HepG2 (cell line): ENCODE results near the gene LASP1. TPM values are rescaled to one million over a fixed set of nuclear protein-coding genes. Genes with fewer than 3 reads are reported as not detected.

Experiments used
- ATAC-seq: fragments of 200-7000 bp; cut with Tn5 transposase; 3 replicates; pipeline ENCODE4 v1.9.1; 2020; ENCODE audit warnings: mild to moderate bottlenecking, moderate library complexity
- BruUV-seq: library from RNA; stranded (reverse); fragments of 400-500 nt; replicated peaks from 2 replicates; lab custom pipeline; 2021; lab: Mats Ljungman, UMichigan
- CTCF ChIA-PET: fragments of 300-600 bp; formaldehyde crosslinking; extraction: SDS; loops from one replicate; lab custom pipeline; 2021; ENCODE audit warnings: low total read pairs, inconsistent platforms, low intra/inter-chr PET ratio; lab: Yijun Ruan, JAX
- POLR2A ChIA-PET: fragments of 350-600 bp; sonication (Branson Sonifier 250); formaldehyde crosslinking; loops from one replicate; lab custom pipeline; 2020; ENCODE audit warnings: antibody characterized with exemption, inconsistent platforms; lab: Yijun Ruan, JAX
- DNase-seq: peaks from one replicate; pipeline ENCODE4 v3.0.0-alpha.2; 2015; ENCODE audit warnings: low spot score
- FAIRE-seq: peaks from 3 replicates; lab custom pipeline; 2011; peaks lifted over from hg19 to GRCh38; lab: Jason Lieb, UNC
- H2AFZ ChIP-seq: one replicate; pipeline ENCODE4 v1.6.1; 2011; ENCODE audit warnings: low read length, inconsistent platforms
- H3K27ac ChIP-seq: fragments of 300-600 bp; 3 replicates; pipeline ENCODE4 v1.8.0; 2011; ENCODE audit warnings: mixed run types, mild to moderate bottlenecking, mixed read lengths, low read length, inconsistent platforms; ENCODE audit not compliant: insufficient read depth; ENCODE audit errors: extremely low read length
- H3K27me3 ChIP-seq, 2 experiments: fragments of 200-600 bp in 1 of 2; 2 replicates in 1 of 2; 3 replicates in 1 of 2; pipeline versions ENCODE4 v1.6.0 to v1.8.0; 2011; ENCODE audit warnings: low read length in 2 of 2, mild to moderate bottlenecking in 2 of 2, moderate library complexity in 2 of 2, inconsistent platforms in 1 of 2; ENCODE audit not compliant: insufficient read depth in 2 of 2, control insufficient read depth in 1 of 2
- H3K36me3 ChIP-seq, 2 experiments: fragments of 200-600 bp in 1 of 2; replicated peaks in 1 of 2; 2 replicates in 1 of 2; 3 replicates in 1 of 2; pipeline versions ENCODE4 v1.5.1 to v1.8.0; 2011; ENCODE audit warnings: low read length in 2 of 2, inconsistent platforms in 1 of 2; ENCODE audit not compliant: insufficient read depth in 2 of 2, control insufficient read depth in 1 of 2
- H3K4me1 ChIP-seq: 2 replicates; pipeline ENCODE4 v1.5.1; 2012; ENCODE audit warnings: low read length, inconsistent platforms; ENCODE audit not compliant: insufficient read depth
- H3K4me2 ChIP-seq: 2 replicates; pipeline ENCODE4 v1.6.0; 2011; ENCODE audit warnings: low read depth, low read length, inconsistent platforms
- H3K4me3 ChIP-seq, 3 experiments: fragments of 200-600 bp in 1 of 3; sonication (generic), shearing (Covaris generic) in 1 of 3; replicated peaks in 1 of 3; 2 replicates each; pipeline ENCODE4 v1.5.1; 2011 to 2016; ENCODE audit warnings: low read length in 3 of 3, inconsistent platforms in 2 of 3, low read depth in 2 of 3, mild to moderate bottlenecking in 2 of 3, control low read depth in 1 of 3, mixed read lengths in 1 of 3; ENCODE audit not compliant: insufficient read depth in 1 of 3
- H3K79me2 ChIP-seq: one replicate; pipeline ENCODE4 v1.6.1; 2011; ENCODE audit warnings: low read length, inconsistent platforms; ENCODE audit not compliant: insufficient read depth
- H3K9ac ChIP-seq: 2 replicates; pipeline ENCODE4 v1.6.0; 2011; ENCODE audit warnings: mild to moderate bottlenecking, low read depth, low read length, inconsistent platforms; ENCODE audit not compliant: insufficient read depth
- H3K9me3 ChIP-seq: 2 replicates; pipeline ENCODE4 v1.5.1; 2012; ENCODE audit warnings: mild to moderate bottlenecking, low read length
- H4K20me1 ChIP-seq: 2 replicates; pipeline ENCODE4 v1.6.0; 2011; ENCODE audit warnings: inconsistent platforms, mild to moderate bottlenecking, low read length, moderate library complexity; ENCODE audit not compliant: insufficient read depth
- ATF7 ChIP-seq, 2 experiments: fragments of 450-650 bp in 1 of 2; sonication (generic) in 1 of 2; formaldehyde crosslinking in 1 of 2; IDR thresholded peaks; 2 replicates each; pipeline versions ENCODE4 v1.4.0 to v1.6.1; 2016 to 2020; ENCODE audit warnings: antibody characterized with exemption in 1 of 2, mild to moderate bottlenecking in 1 of 2, missing genetic modification reagents in 1 of 2
- EHMT2 ChIP-seq: fragments of 200-600 bp; sonication (generic); IDR thresholded peaks from 2 replicates; pipeline ENCODE4 v1.7.0; 2017; ENCODE audit warnings: antibody characterized with exemption, low read depth, low read length, borderline replicate concordance
- FOXA3 ChIP-seq: IDR thresholded peaks from 2 replicates; pipeline ENCODE4 v1.6.1; 2016; ENCODE audit warnings: missing genetic modification reagents, missing compliant biosample characterization
- HDAC2 ChIP-seq: sonication (generic); formaldehyde crosslinking; IDR thresholded peaks from 2 replicates; pipeline ENCODE4 v1.4.0; 2020; ENCODE audit warnings: missing genetic modification reagents
- KAT2B ChIP-seq: fragments of 150-350 bp; IDR thresholded peaks from 2 replicates; pipeline ENCODE4 v1.6.1; 2014; ENCODE audit warnings: low read depth, low read length, borderline replicate concordance
- KLF16 ChIP-seq, 2 experiments: sonication (generic) in 1 of 2; formaldehyde crosslinking in 1 of 2; IDR thresholded peaks; 2 replicates each; pipeline versions ENCODE4 v1.6.1 to v1.8.0; 2016 to 2023; ENCODE audit warnings: missing genetic modification reagents in 2 of 2, missing compliant biosample characterization in 1 of 2
- MAF1 ChIP-seq: sonication (generic); formaldehyde crosslinking; IDR thresholded peaks from 2 replicates; pipeline ENCODE4 v1.5.0; 2020; ENCODE audit warnings: missing genetic modification reagents, borderline replicate concordance
- MIXL1 ChIP-seq: IDR thresholded peaks from 2 replicates; pipeline ENCODE4 v1.6.1; 2016
- NPAS2 ChIP-seq: sonication (generic); formaldehyde crosslinking; IDR thresholded peaks from 2 replicates; pipeline ENCODE4 v1.8.0; 2022; ENCODE audit warnings: mild to moderate bottlenecking, missing genetic modification reagents, borderline replicate concordance
- SETDB1 ChIP-seq: sonication (generic); formaldehyde crosslinking; IDR thresholded peaks from 2 replicates; pipeline ENCODE4 v1.5.1; 2020; ENCODE audit warnings: missing genetic modification reagents, mild to moderate bottlenecking, borderline replicate concordance
- TCF7 ChIP-seq: sonication (generic); IDR thresholded peaks from 2 replicates; pipeline ENCODE4 v1.6.1; 2016; ENCODE audit warnings: antibody characterized with exemption, low read depth
- THAP11 ChIP-seq: IDR thresholded peaks from 2 replicates; pipeline ENCODE4 v1.6.1; 2016; ENCODE audit warnings: missing biosample characterization, missing genetic modification reagents
- ZBTB7B ChIP-seq: sonication (generic); formaldehyde crosslinking; IDR thresholded peaks from 2 replicates; pipeline ENCODE4 v1.4.0; 2020; ENCODE audit warnings: missing genetic modification reagents
- ZC3H13 ChIP-seq: sonication (generic); formaldehyde crosslinking; IDR thresholded peaks from 2 replicates; pipeline ENCODE4 v1.8.1; 2023; ENCODE audit warnings: mild to moderate bottlenecking, missing genetic modification reagents, moderate library complexity
- ZNF224 ChIP-seq: sonication (generic); formaldehyde crosslinking; IDR thresholded peaks from 2 replicates; pipeline ENCODE4 v1.5.0; 2020; ENCODE audit warnings: mild to moderate bottlenecking, missing genetic modification reagents
- ZNF329 ChIP-seq: sonication (generic); formaldehyde crosslinking; IDR thresholded peaks from 2 replicates; pipeline ENCODE4 v1.9.0; 2021; ENCODE audit warnings: low read depth, mild to moderate bottlenecking, missing genetic modification reagents
- ZNF501 ChIP-seq: sonication (generic); formaldehyde crosslinking; IDR thresholded peaks from 2 replicates; pipeline ENCODE4 v1.5.1; 2020; ENCODE audit warnings: mild to moderate bottlenecking, moderate library complexity, missing genetic modification reagents
- ZNF563 ChIP-seq: sonication (generic); formaldehyde crosslinking; IDR thresholded peaks from 2 replicates; pipeline ENCODE4 v1.8.0; 2022; ENCODE audit warnings: mild to moderate bottlenecking, moderate library complexity, missing genetic modification reagents
- ZNF7 ChIP-seq: IDR thresholded peaks from 2 replicates; pipeline ENCODE4 v1.6.1; 2016; ENCODE audit warnings: missing biosample characterization, missing genetic modification reagents
- WGBS: methylation state at CpG from one replicate; pipeline ENCODE4 v1.1.6; 2017; ENCODE audit warnings: low lambda C conversion rate; 5-methylcytosine and 5-hydroxymethylcytosine counted together
- in situ Hi-C: cut with HindIII; loops from 2 replicates; pipeline ENCODE4 v1.10.0; 2017; ENCODE audit warnings: low pct_unique_long_range_greater_than_20kb; ENCODE audit not compliant: extremely low pct_ligation_motif_present
- intact Hi-C: fragments of 100-400 bp; cut with micrococcal nuclease; formaldehyde crosslinking; loops from one replicate; pipeline ENCODE4 v1.10.0; 2022; ENCODE audit not compliant: unreplicated experiment
- polyA plus RNA-seq, 8 experiments: library from polyadenylated mRNA; depleted of rRNA in 3 of 8; stranded (reverse) in 7 of 8; unstranded in 1 of 8; fragments of >200 nt; fragmentation: Illumina TruSeq in 4 of 8; extraction: Trizol in 4 of 8; gene quantifications; 2 replicates each; pipeline versions ENCODE4 v1.2.1 to v1.2.3, GENCODE V29; 2011 to 2016; ENCODE audit warnings: low read depth in 4 of 8, missing spikeins in 1 of 8, mixed read lengths in 1 of 8; ENCODE audit not compliant: insufficient read depth in 1 of 8
- total RNA-seq, 5 experiments: library from RNA; depleted of rRNA; stranded (reverse); fragments of >200 nt; fragmentation: Illumina TruSeq; extraction: Trizol; gene quantifications; 2 replicates each; pipeline ENCODE4 v1.2.3, GENCODE V29; 2016; ENCODE audit warnings: low read depth in 1 of 5
- TF ChIP-seq, protein P1 (sequence below): sonication (generic); formaldehyde crosslinking; IDR thresholded peaks from 2 replicates; pipeline ENCODE4 v1.8.0; 2022; ENCODE audit warnings: mild to moderate bottlenecking, missing genetic modification reagents, moderate library complexity
- TF ChIP-seq, protein P2 (sequence below): sonication (generic); formaldehyde crosslinking; conservative IDR thresholded peaks from 2 replicates; pipeline ENCODE4 v1.8.0; 2022; ENCODE audit warnings: missing genetic modification reagents
- TF ChIP-seq, protein P3 (sequence below): IDR thresholded peaks from 2 replicates; pipeline ENCODE4 v1.6.1; 2016; ENCODE audit warnings: missing compliant biosample characterization, missing genetic modification reagents, borderline replicate concordance

Gene LASP1
- total and polyA plus RNA-seq, 2 of the 13 experiments (the other 11 are each of a cell fraction or from before 2014, with no cell fraction given) = 70.1 to 97.0 TPM

DNA sequence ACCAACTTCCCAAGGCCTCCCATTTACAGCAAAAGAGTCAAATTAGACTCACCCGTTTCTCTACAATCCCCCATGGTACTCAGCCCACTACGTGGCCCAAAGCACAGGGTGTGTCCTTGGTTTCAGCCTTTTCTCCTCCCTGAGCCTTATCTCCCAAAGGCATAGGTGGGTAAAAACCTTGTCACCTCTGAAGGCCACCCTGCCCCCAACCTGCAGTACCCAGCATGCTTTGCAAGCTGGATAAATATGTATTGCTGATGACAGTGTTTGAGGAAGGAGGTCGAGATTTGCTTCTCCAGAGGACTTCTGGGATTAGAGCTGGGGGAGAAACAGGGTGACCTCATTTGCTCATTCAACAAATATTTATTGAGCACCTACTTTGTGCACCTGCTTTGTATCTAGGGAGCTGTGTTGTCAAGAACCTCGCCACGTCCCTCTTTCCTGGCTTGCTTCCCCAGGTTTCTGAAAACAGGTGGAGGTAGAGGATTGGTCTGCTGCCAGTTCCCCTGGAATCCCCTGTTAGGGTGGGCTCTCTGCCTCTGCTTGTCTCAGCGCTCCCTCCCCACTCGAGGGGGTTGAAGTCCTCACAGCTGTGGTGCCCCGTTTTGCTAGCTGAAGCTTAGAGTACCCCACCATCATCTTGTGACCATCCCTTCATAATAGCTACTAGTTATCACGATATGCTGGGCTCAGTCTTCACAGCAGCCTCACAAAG, 3.0 kb downstream of the LASP1 start:
- peaks cover 54% of the 10 kb centered on the region for H3K4me1 ChIP-seq
- peak; percentile 90 for FAIRE-seq
- CTCF ChIA-PET = interaction anchor here (1.8 kb wide), 1 partner anchor 43 kb away, joined by 3 read pairs; no protein-coding TSS in a partner anchor
- TF ChIP-seq ZNF563 (CRISPR knock-in tag) = no peak
- TF ChIP-seq MAF1 (CRISPR knock-in tag) = no peak
- no peak for TF ChIP-seq ZNF7 (CRISPR knock-in tag)
- peak; percentile 89 for TF ChIP-seq ZBTB7B (CRISPR knock-in tag)
- no peak for TF ChIP-seq NPAS2 (CRISPR knock-in tag)
- peak; percentile 78 for TF ChIP-seq FOXA3 (CRISPR knock-in tag)
- TF ChIP-seq ZC3H13 (CRISPR knock-in tag) = no peak
- TF ChIP-seq ZNF224 (CRISPR knock-in tag) = no peak
- no peak; the same call in 1 of the 2 replicates for TF ChIP-seq ZNF501
- TF ChIP-seq KAT2B = no peak
- TF ChIP-seq THAP11 (CRISPR knock-in tag) = peak; percentile 58; the same call in 1 of the 2 replicates
- TF ChIP-seq ATF7 (IDR thresholded peaks at IDR 0.05) = no peak
- peak; percentile 59; the same call in 1 of the 2 replicates for TF ChIP-seq ATF7 (CRISPR knock-in tag; IDR thresholded peaks at IDR 0.05)
- TF ChIP-seq, protein P1, sequence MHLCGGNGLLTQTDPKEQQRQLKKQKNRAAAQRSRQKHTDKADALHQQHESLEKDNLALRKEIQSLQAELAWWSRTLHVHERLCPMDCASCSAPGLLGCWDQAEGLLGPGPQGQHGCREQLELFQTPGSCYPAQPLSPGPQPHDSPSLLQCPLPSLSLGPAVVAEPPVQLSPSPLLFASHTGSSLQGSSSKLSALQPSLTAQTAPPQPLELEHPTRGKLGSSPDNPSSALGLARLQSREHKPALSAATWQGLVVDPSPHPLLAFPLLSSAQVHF = no peak
- TF ChIP-seq KLF16 (CRISPR knock-in tag; IDR thresholded peaks at IDR 0.05) = no peak
- no peak for TF ChIP-seq ZNF329 (CRISPR knock-in tag)
- TF ChIP-seq EHMT2 = no peak
- TF ChIP-seq, protein P2, sequence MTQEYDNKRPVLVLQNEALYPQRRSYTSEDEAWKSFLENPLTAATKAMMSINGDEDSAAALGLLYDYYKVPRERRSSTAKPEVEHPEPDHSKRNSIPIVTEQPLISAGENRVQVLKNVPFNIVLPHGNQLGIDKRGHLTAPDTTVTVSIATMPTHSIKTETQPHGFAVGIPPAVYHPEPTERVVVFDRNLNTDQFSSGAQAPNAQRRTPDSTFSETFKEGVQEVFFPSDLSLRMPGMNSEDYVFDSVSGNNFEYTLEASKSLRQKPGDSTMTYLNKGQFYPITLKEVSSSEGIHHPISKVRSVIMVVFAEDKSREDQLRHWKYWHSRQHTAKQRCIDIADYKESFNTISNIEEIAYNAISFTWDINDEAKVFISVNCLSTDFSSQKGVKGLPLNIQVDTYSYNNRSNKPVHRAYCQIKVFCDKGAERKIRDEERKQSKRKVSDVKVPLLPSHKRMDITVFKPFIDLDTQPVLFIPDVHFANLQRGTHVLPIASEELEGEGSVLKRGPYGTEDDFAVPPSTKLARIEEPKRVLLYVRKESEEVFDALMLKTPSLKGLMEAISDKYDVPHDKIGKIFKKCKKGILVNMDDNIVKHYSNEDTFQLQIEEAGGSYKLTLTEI (CRISPR knock-in tag) = no peak
- TF ChIP-seq TCF7 = no peak
- TF ChIP-seq, protein P3, sequence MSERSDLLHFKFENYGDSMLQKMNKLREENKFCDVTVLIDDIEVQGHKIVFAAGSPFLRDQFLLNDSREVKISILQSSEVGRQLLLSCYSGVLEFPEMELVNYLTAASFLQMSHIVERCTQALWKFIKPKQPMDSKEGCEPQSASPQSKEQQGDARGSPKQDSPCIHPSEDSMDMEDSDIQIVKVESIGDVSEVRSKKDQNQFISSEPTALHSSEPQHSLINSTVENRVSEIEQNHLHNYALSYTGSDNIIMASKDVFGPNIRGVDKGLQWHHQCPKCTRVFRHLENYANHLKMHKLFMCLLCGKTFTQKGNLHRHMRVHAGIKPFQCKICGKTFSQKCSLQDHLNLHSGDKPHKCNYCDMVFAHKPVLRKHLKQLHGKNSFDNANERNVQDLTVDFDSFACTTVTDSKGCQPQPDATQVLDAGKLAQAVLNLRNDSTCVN (CRISPR knock-in tag) = no peak
- peak; percentile 86 for TF ChIP-seq HDAC2 (CRISPR knock-in tag)
- TF ChIP-seq MIXL1 (CRISPR knock-in tag) = no peak
- TF ChIP-seq SETDB1 (CRISPR knock-in tag) = no peak

More for the DNA sequence above, 3.0 kb downstream of the LASP1 start:
- in situ Hi-C loops (no loop called here), intact Hi-C loops (loop anchor here (5.0 kb wide), 2 partner anchors 44 to 279 kb away; partner anchors contain the start of gene PLXDC1)
- peaks cover 67% of the 10 kb centered on the region for H3K79me2 ChIP-seq
- peak overlapping the region in 2 of 3 experiments; percentile 98 to 99; a peak in 3 of 6 replicates for H3K4me3 ChIP-seq
- POLR2A ChIA-PET = interaction anchor here (0.7 to 7.3 kb wide), 16 partner anchors 8 to 327 kb away, joined by 3 to 175 read pairs (median 4); partner anchors contain the start of genes CWC25, PSMB3, RPL19 and RPL23
- H3K4me2 ChIP-seq = peak overlapping the region; percentile 87
- DNase-seq (peak; percentile 92), ATAC-seq (no peak)
- H3K9ac ChIP-seq = peak overlapping the region; percentile 87
- H3K27me3 ChIP-seq = peaks cover 0 to 2% of the 10 kb centered on the region in 2 experiments; a peak in 2 of 5 replicates
- no peak overlapping the region for H2AFZ ChIP-seq
- 60% methylated on average over 9 of the region's 9 CpGs for WGBS
- H3K36me3 ChIP-seq = peaks cover 6 to 21% of the 10 kb centered on the region in 2 experiments
- H3K27ac ChIP-seq = peak overlapping the region; percentile 76
- BruUV-seq = no TSS peak
- peaks cover 54% of the 10 kb centered on the region for H4K20me1 ChIP-seq
- no peaks in the 10 kb centered on the region for H3K9me3 ChIP-seq
